Measurements from ENCODE around the gene APLP2.
A peak's percentile ranks its signal among the peaks of the same experiment; 100 is the strongest.

Gene APLP2

DNA sequence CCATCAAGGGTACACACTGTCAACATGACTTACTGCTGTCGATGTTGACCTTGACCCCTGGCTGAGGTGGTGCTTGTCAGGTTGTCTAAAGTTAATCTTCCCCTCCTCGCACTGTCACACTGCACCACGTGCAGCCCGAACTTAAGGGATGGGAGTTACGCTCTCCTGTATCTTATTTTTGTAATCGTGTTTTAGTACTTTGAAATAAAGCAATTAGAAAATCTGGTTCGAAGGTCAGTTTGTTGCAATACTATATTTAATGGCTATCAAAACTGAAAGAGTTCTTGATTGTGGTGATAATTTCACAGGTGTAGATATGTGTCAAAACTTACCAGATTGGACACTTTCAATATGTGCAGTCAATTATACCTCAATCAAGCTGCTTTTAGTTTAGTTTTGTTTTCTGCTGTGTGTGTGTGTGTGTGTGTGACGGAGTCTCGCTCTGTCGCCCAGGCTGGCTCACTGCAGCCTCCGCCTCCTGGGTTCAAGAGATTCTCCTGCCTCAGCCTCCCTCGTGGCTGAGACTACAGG, 79.2 kb downstream of the APLP2 start:
- ChIA-PET POLR2A (no interaction called here), CTCF (interaction anchor here (3.3 kb wide), 1 partner anchor 17 kb away, joined by 24 read pairs; no protein-coding TSS in a partner anchor)
- no peak for DNase-seq (ENCODE audit: extremely low spot score)
- TF ChIP-seq, protein P1, sequence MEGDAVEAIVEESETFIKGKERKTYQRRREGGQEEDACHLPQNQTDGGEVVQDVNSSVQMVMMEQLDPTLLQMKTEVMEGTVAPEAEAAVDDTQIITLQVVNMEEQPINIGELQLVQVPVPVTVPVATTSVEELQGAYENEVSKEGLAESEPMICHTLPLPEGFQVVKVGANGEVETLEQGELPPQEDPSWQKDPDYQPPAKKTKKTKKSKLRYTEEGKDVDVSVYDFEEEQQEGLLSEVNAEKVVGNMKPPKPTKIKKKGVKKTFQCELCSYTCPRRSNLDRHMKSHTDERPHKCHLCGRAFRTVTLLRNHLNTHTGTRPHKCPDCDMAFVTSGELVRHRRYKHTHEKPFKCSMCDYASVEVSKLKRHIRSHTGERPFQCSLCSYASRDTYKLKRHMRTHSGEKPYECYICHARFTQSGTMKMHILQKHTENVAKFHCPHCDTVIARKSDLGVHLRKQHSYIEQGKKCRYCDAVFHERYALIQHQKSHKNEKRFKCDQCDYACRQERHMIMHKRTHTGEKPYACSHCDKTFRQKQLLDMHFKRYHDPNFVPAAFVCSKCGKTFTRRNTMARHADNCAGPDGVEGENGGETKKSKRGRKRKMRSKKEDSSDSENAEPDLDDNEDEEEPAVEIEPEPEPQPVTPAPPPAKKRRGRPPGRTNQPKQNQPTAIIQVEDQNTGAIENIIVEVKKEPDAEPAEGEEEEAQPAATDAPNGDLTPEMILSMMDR (IDR thresholded peaks at IDR 0.05; ENCODE audit: control extremely low read depth, extremely low read depth, low read depth, missing control alignments), result no peak

DNA sequence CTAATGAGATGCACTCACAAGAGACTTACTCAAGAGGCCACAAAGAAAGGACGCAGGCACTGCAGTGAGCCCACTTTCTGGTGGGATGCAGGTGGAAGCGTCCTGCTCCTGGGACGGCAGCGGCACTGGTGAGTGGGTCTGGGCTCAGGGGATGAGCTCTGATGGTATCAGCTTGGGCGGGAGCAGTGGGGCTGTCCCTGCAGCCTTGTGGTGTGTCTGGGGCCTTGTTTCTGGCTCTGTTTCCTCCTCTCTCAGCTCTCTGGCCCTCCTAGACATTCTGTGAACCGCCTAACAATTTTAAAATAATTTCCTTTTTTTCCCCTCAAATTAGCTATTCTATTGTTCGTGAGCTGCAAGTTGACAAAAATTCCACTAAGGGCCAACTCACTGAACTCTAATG, 81.1 kb downstream of the APLP2 start:
- POLR2A ChIA-PET, result no interaction called here

DNA sequence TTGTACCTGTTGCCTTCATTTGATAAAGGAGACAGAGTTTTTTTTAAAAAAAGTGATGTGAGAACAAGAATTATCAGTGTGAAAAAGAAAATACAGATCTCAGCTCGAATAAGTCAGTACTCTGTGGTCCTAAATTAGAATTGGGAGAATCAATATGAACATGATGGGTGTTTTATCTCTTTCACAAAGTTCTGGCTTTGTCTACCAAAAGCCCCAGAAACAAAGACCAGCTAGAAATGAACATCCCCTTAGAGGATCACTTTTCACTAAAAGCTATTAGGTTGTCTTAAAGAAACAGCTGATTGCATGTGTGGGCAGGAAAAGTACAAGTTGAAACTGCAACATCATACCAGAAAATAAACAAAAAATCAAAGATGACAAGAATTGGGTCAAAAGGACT, 81.5 kb downstream of the APLP2 start:
- DNase-seq (ENCODE audit: extremely low spot score), result peak; percentile 43
- TF ChIP-seq, protein P1 (IDR thresholded peaks at IDR 0.05; ENCODE audit: control extremely low read depth, extremely low read depth, low read depth, missing control alignments), result no peak
- ChIA-PET CTCF (interaction anchor here (1.3 to 3.3 kb wide), 3 partner anchors 19 to 711 kb away, joined by 3 to 24 read pairs (median 4); no protein-coding TSS in a partner anchor), POLR2A (no interaction called here)

More for the DNA sequence above, 81.1 kb downstream of the APLP2 start:
- CTCF ChIA-PET, result interaction anchor here (1.2 to 3.3 kb wide), 4 partner anchors 19 to 711 kb away, joined by 3 to 24 read pairs (median 4); no protein-coding TSS in a partner anchor
- peak; percentile 49 for DNase-seq (ENCODE audit: extremely low spot score)
- TF ChIP-seq, protein P1 (IDR thresholded peaks at IDR 0.05; ENCODE audit: control extremely low read depth, extremely low read depth, low read depth, missing control alignments), result no peak

DNA sequence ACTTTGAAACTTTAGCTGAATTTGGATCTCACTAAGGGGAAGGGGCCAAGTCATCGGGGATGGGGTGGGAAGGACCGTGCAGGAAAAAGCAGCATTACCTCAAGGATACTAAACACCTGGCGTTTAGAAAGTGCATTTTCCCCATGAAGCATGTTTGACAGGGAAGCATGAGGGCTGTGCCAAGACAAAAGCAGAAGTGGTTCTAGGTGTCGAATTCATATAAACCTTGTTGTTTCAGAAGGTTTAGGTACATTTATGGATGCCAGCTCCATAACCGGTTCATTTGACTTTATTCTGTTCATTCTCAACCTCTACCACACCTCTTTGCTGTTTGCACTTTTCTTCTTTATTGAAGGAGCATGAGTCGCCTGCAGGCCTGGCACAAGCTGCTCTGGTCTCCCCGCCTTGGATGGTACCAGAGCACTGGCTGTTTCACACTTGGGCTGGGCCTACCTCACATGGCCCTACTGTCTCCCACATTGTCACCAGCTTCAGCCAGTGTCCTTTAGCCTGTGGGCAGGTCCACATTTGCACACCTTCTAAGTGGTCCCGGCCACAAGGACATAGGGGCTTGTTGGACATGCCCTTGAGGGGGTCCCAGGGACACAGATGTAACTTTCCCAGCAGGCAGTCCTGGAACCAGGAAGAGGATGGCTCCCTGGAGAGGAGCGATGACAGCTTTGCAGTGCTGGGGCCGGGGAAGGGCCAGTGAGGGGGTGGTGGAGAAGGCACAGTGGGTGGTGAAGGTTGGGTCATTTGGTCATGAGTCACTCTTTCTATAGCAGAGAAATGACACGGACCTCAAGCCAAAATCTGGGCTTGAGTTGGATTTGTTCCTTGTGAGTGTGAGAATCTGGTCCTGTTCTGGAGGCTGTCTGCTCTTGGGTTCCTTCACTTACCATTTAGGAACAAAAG, 86.7 kb downstream of the APLP2 start:
- CTCF ChIA-PET, result interaction anchor here (1.9 kb wide), 1 partner anchor 24 kb away, joined by 7 read pairs; no protein-coding TSS in a partner anchor

DNA sequence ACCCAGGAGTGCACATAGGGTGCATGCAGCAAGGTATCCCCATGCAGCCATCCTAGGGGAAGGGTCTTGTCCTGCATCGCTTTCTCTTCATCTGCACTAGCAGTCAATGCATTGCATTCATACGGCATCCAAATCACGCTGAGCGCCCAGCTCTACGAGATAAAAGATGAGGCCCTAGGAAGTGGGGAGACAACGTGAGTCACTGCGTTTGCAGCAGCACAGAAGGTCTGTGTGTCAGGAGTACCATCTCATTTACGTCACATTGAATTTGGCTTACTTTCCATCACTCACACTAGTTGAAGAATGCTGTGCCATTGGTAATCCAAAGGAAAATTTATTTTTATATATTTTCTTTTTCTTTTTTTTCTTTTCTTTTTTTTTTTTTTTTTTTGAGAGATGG, 87.4 kb downstream of the APLP2 start:
- TF ChIP-seq, protein P1 (IDR thresholded peaks at IDR 0.05; ENCODE audit: control extremely low read depth, extremely low read depth, low read depth, missing control alignments), result no peak
- POLR2A ChIA-PET, result no interaction called here
- CTCF ChIA-PET, result interaction anchor here (1.0 to 1.8 kb wide), 2 partner anchors 11 to 25 kb away, joined by 4 to 5 read pairs; no protein-coding TSS in a partner anchor
- DNase-seq (ENCODE audit: extremely low spot score), result no peak

More for the DNA sequence above, 86.7 kb downstream of the APLP2 start:
- DNase-seq (ENCODE audit: extremely low spot score), result no peak
- POLR2A ChIA-PET, result interaction anchor here (0.6 kb wide), 1 partner anchor 37 kb away, joined by 3 read pairs; no protein-coding TSS in a partner anchor
- TF ChIP-seq, protein P1 (IDR thresholded peaks at IDR 0.05; ENCODE audit: control extremely low read depth, extremely low read depth, low read depth, missing control alignments), result no peak

DNA sequence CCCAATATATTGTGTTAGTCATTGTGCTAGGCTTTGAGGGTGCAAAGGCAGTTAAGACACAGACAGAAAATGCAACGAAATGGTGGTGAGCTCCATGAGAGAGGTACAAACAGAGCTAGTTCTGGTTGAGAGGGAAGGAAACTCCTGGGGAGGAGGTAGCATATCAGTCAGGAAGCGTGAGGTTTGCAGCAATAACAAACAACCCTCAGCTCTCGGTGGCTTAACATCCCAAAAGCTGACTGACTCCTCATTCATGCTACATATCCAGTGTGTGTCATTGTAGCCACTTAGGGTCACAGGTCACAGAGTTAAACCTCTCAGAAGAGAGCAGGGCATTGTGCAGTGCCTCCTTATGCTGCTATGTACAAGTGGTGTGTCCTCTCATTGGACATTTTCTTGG, 88.1 kb downstream of the APLP2 start:
- DNase-seq (ENCODE audit: extremely low spot score), result no peak
- TF ChIP-seq, protein P1 (IDR thresholded peaks at IDR 0.05; ENCODE audit: control extremely low read depth, extremely low read depth, low read depth, missing control alignments), result no peak
- CTCF ChIA-PET, result interaction anchor here (1.0 to 1.8 kb wide), 3 partner anchors 11 to 55 kb away, joined by 3 to 5 read pairs (median 4); no protein-coding TSS in a partner anchor
- POLR2A ChIA-PET, result no interaction called here

Measured in GM10248 (cell line).